Esophagus muscularis mucosa (tissue), 4 donors: Measurements from ENCODE around the gene CHRNA7. TPM values are rescaled to one million over a fixed set of nuclear protein-coding genes. Genes with fewer than 3 reads are reported as not detected.
A peak's percentile ranks its signal among the peaks of the same experiment; 100 is the strongest.

Source experiments
- DNase-seq: peaks from one replicate; pipeline ENCODE4 v3.0.0-alpha.2; 2017; ENCODE audit errors: extremely low spot score
- H3K27ac ChIP-seq, 4 donors: fragments of 200-600 bp; sonication (generic); replicated peaks in 1 of 4; 1 replicate in 3 of 4; 2 replicates in 1 of 4; pipeline ENCODE4 v1.5.1; 2016 to 2019; ENCODE audit warnings: mild to moderate bottlenecking in 1 of 4
- H3K27me3 ChIP-seq, 4 donors: fragments of 200-600 bp; sonication (generic); one replicate each; pipeline versions ENCODE4 v1.5.1 to v1.6.0; 2016 to 2019
- H3K36me3 ChIP-seq, 4 donors: fragments of 200-600 bp; sonication (generic); one replicate each; pipeline ENCODE4 v1.5.1; 2016 to 2019
- H3K4me1 ChIP-seq, 4 donors: fragments of 200-600 bp; sonication (generic); one replicate each; pipeline ENCODE4 v1.5.1; 2016 to 2019
- H3K4me3 ChIP-seq, 4 donors: fragments of 200-600 bp; sonication (generic); 1 replicate in 2 of 4; 2 replicates in 2 of 4; pipeline ENCODE4 v1.5.1; 2016 to 2019; ENCODE audit warnings: mild to moderate bottlenecking in 4 of 4, moderate library complexity in 1 of 4
- H3K9me3 ChIP-seq, 4 donors: fragments of 200-600 bp; sonication (generic); 1 replicate in 3 of 4; 2 replicates in 1 of 4; pipeline ENCODE4 v1.5.1; 2016 to 2019
- CTCF ChIP-seq, 3 experiments: fragments of 200-600 bp in 2 of 3; fragments of 450-650 bp in 1 of 3; sonication (generic) in 2 of 3; IDR thresholded peaks; one replicate each; pipeline ENCODE4 v1.5.1; 2017 to 2019; ENCODE audit warnings: antibody characterized with exemption in 3 of 3, mild to moderate bottlenecking in 2 of 3, moderate library complexity in 1 of 3
- EP300 ChIP-seq: sonication (generic); formaldehyde crosslinking; IDR thresholded peaks from one replicate; pipeline ENCODE4 v1.6.1; 2017; ENCODE audit warnings: antibody characterized with exemption
- POLR2A ChIP-seq: fragments of 450-650 bp; IDR thresholded peaks from one replicate; pipeline ENCODE4 v1.6.1; 2017; ENCODE audit warnings: antibody characterized with exemption, moderate library complexity, mild to moderate bottlenecking, low read depth
- POLR2AphosphoS5 ChIP-seq, 2 donors: sonication (generic); formaldehyde crosslinking; IDR thresholded peaks; one replicate each; pipeline ENCODE4 v1.6.1; 2017; ENCODE audit warnings: antibody characterized with exemption in 2 of 2
- WGBS: methylation state at CpG from one replicate; pipeline ENCODE4 v1.1.5; 2018; 5-methylcytosine and 5-hydroxymethylcytosine counted together
- intact Hi-C: fragments of 100-400 bp; cut with DNase I; formaldehyde crosslinking; loops from one replicate; pipeline ENCODE4 v1.15.1; 2023
- total RNA-seq, 4 donors: library from RNA; depleted of rRNA; stranded (reverse); fragments of >200 nt; gene quantifications; one replicate each; pipeline versions ENCODE4 v1.1.0 to v1.2.1, GENCODE V29; 2016

The CHRNA7 gene
- total RNA-seq, 4 donors from 2014 or later = 0.83 to 2.8 (median 1.7) TPM

GRCh38 chr15:32099097-32099785 lies 68.9 kb downstream of the CHRNA7 start:
- WGBS = 70% methylated on average over 7 of the region's 7 CpGs
- intact Hi-C loops = no loop called here
- Histone ChIP-seq H3K4me1 (no peaks in the 10 kb centered on the region), H3K27me3 (peaks cover 0 to 5% (median 0%) of the 10 kb centered on the region in 4 donors), H3K27ac (no peak overlapping the region), H3K4me3 (no peak overlapping the region), H3K36me3 (no peaks in the 10 kb centered on the region), H3K9me3 (no peaks in the 10 kb centered on the region)
- DNase-seq = no peak
- TF ChIP-seq POLR2A = no peak
- no peak for TF ChIP-seq CTCF (IDR thresholded peaks at IDR 0.05)
- TF ChIP-seq POLR2AphosphoS5 (IDR thresholded peaks at IDR 0.05) = no peak
- TF ChIP-seq EP300 = no peak

DNA sequence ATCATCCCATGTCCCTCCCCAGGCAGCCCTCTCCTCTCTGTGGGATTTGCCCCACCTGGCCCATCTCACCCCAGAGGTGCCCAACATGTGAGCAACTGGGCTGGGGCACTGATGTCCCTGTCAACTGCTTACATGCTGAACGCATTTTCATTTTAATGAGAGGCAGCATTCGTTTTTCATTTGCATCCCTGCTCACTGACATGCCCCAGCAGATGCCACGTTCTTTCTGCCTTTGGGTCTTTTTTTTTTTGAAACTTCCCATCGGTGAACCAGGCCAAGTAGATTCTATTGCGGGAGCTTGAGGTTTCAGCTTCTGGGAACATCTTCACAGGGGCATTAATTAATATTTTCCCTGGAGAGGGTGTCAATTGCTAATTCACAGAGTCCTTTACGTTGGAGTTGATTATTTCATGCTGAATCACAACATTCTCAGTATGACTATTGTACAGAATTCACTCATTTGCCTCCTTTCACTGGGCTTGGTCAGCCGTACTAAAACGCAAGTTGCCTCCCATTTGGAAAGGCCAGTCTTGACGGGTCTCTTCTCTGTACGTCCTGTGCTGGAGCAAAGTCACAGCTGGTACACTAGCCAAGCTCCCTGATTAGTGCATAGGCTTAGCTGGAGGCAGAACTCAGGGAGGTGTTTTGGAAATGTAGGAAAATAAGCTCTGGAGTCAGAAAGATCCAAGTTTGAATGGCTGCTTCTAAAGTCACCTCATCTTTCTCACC lies 69.8 kb downstream of the CHRNA7 start:
- TF ChIP-seq EP300 = no peak
- no peak for TF ChIP-seq CTCF (IDR thresholded peaks at IDR 0.05)
- no peak for TF ChIP-seq POLR2AphosphoS5 (IDR thresholded peaks at IDR 0.05)
- Histone ChIP-seq H3K27me3 (peaks cover 0 to 5% (median 0%) of the 10 kb centered on the region in 4 donors), H3K4me1 (no peaks in the 10 kb centered on the region), H3K9me3 (no peaks in the 10 kb centered on the region), H3K27ac (no peak overlapping the region), H3K36me3 (no peaks in the 10 kb centered on the region), H3K4me3 (no peak overlapping the region)
- peak; percentile 90 for DNase-seq
- WGBS = 73% methylated on average over 10 of the region's 10 CpGs
- intact Hi-C loops = no loop called here

DNA sequence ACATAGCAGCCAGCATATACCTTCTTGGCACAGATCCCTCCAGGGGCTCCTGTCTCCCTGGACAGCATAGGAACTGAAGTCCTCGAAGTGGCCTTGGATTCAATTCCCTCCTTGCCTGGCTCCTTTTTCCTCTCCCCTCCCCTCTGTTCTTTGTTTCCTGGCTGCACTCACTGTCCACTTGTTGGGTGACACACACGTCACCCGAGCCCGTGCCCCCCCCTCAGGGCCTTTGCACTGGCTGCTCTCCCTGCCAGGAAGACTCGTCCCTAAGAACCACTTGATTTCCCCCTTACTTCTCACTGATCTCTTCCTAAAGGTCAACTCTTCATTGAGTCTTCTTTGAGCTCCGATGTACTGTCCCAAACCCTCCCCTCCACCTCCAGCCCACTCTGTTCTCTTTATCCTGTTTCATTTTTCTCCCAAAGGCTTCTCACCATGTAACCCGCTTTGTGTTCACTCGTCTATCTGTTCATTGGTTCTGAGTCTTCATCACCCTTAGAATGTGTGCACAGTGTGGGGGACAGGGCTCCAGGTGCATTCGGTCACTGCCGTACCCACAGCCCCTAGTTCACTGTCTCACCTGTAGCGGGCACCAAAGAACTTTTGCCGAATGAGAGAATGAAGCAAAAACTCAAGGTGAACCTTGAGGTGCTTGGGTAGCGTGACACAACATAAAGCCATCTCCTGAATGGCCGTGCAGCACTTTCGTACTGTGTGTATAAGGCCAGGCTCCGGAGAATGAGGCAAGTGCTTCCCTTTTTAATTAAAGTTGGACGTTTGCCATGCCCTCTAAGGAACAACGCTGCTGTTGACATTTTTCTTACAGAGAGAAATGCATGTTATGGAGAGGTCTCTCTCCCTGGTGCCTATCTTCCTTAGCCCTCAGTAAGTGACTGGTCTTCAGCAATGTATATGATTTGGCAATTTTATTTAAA lies 74.0 kb downstream of the CHRNA7 start:
- intact Hi-C loops = no loop called here
- no peaks in the 10 kb centered on the region for H3K36me3 ChIP-seq
- H3K4me3 ChIP-seq = no peak overlapping the region
- WGBS = 64% methylated on average over 18 of the region's 18 CpGs
- no peaks in the 10 kb centered on the region for H3K9me3 ChIP-seq
- no peaks in the 10 kb centered on the region for H3K27me3 ChIP-seq
- H3K27ac ChIP-seq = no peak overlapping the region
- H3K4me1 ChIP-seq = peaks cover 0 to 9% (median 0%) of the 10 kb centered on the region in 4 donors
- TF ChIP-seq EP300 = no peak
- no peak for TF ChIP-seq CTCF (IDR thresholded peaks at IDR 0.05)
- no peak for TF ChIP-seq POLR2A
- no peak for TF ChIP-seq POLR2AphosphoS5 (IDR thresholded peaks at IDR 0.05)
- peak; percentile 50 for DNase-seq

- no peaks in the 10 kb centered on the region for H3K27me3 ChIP-seq
- DNase-seq = peak; percentile 55
- peaks cover 0 to 9% (median 0%) of the 10 kb centered on the region in 4 donors for H3K4me1 ChIP-seq
- no peaks in the 10 kb centered on the region for H3K36me3 ChIP-seq
- intact Hi-C loops = no loop called here
- H3K27ac ChIP-seq = no peak overlapping the region
- no peaks in the 10 kb centered on the region for H3K9me3 ChIP-seq
- 61% methylated on average over 10 of the region's 11 CpGs for WGBS
- no peak overlapping the region for H3K4me3 ChIP-seq
- TF ChIP-seq EP300 (no peak), POLR2A (no peak)
Measured at GRCh38 chr15:32105258-32106241, 75.2 kb downstream of the CHRNA7 start.
